HG03575 (cell line): ENCODE measurements around the gene C3orf20.

Experiments
- ATAC-seq: cut with Tn5 transposase; IDR thresholded peaks from one replicate; pipeline ENCODE4 v1.9.1; 2021; ENCODE audit not compliant: unreplicated experiment, insufficient number of reproducible peaks, low FRiP score; ENCODE audit errors: extremely low read depth

Gene C3orf20

DNA sequence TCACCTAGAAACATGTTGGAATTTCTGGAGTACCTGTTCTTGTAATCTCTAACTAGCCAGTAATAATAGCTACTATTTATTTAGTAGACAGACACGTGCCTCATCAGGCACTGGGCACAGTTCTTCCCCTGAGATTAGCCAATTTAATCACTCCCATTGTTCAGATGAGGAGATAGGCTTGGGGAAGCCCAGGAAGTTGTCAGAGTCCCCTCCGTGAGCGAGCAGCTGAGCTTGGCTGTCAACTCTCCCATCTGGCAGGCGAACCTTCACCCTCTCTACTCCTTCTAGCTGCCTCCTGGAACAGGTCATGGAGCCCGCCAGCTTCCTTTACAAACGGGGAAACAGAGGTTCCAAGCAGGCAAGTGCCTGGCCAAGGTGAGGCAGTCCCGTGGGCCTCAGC, 112.7 kb downstream of the C3orf20 start:
- ATAC-seq = no peak

- no peak for ATAC-seq
These were observed 113.7 kb downstream of the C3orf20 start for GRCh38 chr3:14788644-14789043.

DNA sequence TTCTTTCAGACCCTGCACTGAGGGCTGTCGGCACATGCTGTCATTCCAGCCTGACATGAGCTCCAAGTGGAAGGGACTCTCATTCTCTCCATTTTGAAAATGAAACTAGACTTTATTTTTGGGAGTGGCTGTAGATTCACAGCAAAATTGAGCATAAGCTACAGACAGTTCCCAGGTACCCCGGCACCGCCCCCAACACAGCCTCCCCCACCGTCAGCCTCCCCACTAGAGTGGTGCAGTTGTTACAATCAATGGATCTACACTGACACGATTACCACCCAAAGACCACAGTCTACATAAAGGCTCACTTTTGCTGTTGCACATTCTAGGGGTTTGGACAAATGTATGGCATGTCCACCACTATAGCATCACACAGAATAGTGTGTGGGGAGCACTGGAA, 114.3 kb downstream of the C3orf20 start:
- no peak for ATAC-seq

DNA sequence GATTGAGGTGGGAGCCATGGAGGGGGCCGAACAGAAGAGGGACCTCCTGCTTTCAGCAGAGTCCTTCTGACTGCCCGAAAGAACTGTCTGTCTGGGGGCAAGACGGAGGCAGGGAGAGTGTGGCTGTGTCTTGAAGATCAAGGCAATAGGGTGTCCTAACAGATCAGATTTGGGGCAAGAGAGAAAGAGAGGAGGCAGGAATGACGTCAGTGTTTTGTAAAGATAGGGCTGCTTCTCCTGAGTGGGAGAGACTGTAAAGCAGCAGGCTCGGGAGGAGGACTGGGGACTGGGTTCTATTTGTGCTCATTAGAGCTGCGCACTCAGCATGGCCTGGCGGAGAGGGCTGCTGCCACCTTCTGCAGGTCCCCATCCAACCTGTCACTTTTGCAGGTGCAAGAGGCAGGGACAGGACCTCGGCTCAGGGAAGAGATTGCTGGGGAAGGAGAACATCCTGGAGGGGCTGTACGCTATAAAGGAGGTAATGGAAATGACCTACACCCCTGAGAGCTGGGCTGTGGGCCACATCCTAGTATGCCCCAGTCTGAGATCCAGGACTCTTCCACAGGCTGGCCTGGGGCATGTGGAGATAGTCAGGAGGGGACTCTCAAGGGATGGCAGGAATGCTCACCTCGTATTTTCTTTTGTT, 114.8 kb downstream of the C3orf20 start:
- ATAC-seq = no peak

- ATAC-seq = no peak
These were observed 116.5 kb downstream of the C3orf20 start for GRCh38 chr3:14791343-14791945.

DNA sequence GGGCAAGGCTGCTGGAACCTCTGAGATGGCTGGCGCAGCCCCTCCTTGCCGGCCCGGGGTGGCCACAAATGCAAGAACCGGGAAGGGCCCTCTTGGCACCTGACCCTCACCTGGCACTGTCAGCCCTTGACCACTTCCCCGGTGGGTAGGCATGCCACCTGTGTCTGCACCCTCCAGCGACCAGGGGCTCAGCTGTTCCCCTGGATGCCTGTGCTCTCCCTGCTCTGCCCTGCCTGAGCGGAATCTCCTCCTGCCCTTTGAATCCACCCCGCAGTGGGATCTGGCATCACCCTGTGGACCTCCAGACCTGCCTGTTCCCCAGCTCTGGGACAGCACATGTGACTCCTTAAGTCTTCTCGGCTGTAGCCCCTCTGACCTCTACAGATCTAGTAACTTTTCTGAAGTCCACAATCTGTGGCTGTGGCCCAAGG, 117.8 kb downstream of the C3orf20 start:
- ATAC-seq = no peak

GRCh38 chr3:14793126-14793857, 118.4 kb downstream of the C3orf20 start:
- no peak for ATAC-seq

DNA sequence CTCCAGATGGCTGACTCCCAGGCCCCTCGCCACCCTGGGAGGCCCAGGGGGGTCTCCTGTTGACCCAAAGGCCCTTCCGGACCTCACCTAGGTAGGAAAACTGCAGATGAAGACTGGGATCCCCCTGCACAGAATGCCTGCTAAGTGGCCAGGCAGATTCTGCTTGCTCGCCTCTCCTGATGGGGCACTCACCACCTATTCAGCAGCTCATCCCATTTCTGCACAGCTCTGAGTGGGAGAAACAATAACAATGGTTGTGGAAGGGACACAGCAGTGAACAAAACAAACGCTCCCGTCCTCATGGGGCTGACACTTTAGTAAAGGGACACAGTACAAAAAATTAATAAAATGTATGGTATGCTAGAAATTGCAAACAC, 118.9 kb downstream of the C3orf20 start:
- no peak for ATAC-seq

- no peak for ATAC-seq
These were observed 119.5 kb downstream of the C3orf20 start for GRCh38 chr3:14794435-14794834.

- ATAC-seq = no peak
These were observed 121.1 kb downstream of the C3orf20 start for GRCh38 chr3:14795996-14796395.

DNA sequence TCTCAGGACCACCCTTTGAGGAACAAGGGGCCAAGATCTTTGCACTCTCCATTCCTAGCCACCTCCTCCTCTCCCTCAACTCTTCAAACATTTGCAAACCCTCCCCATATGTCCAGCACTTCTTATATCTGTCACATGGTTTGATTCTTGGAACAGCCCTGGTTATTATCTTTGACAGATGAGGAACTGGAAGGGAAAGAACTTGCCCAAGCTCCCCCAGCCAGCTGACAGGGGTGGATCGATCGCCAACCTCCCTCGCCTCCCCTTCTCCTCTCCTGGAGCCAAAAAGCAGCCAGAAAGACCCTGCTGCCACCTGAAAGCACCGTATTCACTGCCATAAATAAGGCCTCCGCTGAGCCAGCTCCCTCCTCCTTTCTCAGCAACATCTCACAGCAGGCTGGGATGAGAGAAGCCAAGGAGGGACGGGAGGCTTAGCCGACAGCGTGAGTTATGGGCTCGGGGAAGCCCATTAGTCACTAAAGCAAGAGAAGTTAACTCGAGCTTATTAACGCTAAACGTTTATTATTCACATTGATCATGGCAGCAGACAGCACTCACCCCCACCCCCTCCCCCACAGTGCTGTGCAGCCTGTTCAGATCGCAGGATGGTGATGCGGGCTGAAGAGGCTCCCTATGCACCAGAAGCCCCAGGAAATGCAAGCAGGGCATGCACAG, 121.6 kb downstream of the C3orf20 start:
- no peak for ATAC-seq

- ATAC-seq = no peak
These were observed 122.8 kb downstream of the C3orf20 start for GRCh38 chr3:14797731-14798130.

DNA sequence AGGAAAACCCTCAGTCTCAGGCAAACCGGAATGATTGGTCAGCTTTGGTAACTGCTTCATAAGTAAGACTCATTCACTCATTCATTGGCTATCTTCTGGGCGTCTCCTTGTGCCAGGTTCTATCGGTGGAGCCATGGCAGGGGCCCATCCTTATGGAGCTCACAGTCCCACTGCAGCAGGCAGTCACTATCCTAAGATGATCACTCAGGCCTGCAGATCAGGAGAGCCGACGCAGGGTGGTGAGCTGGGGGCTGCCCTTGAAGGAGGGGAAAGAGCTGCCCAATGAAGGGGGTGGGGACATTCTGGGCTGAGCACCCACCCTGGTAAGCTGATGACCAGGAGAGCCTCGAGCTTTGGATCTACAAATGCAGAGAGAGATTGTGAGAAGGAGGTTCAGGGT, 123.3 kb downstream of the C3orf20 start:
- no peak for ATAC-seq

GRCh38 chr3:14799146-14799545, 124.2 kb downstream of the C3orf20 start:
- no peak for ATAC-seq

GRCh38 chr3:14801031-14801430, 126.1 kb downstream of the C3orf20 start:
- no peak for ATAC-seq

- no peak for ATAC-seq
These were observed 126.9 kb downstream of the C3orf20 start for GRCh38 chr3:14801668-14802380.

DNA sequence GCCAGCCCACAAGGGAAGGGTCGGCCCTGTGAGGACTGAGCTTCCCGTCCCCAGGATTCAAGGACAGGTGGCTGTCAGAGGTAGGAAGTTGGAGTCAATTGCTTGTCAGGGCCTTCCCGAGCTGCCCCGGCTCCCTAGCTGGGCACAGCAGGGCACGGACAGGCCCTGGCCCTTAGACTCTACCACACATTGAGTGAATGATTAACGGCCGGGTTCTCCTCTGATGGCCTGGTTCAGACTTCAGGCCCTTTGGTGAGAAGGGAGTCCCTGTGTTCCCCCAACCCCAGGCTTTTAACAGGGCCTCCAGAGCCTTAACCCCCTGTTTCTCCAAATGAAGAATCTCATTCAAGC, 127.4 kb downstream of the C3orf20 start:
- ATAC-seq = no peak

- ATAC-seq = no peak
These were observed 128.4 kb downstream of the C3orf20 start for GRCh38 chr3:14803101-14803980.
